Activated naive CD4-positive, alpha-beta T cell treated with anti-CD3 and anti-CD28 coated beads for 36 hours (primary cell): ENCODE data around the gene PCED1B. TPM values are rescaled to one million over a fixed set of nuclear protein-coding genes. Genes with fewer than 3 reads are reported as not detected.

Experiments used
- CTCF ChIA-PET: fragments of 350-600 bp; sonication (Branson Sonifier 250); formaldehyde crosslinking; loops from one replicate; lab custom pipeline; 2021; ENCODE audit warnings: antibody characterized with exemption; lab: Charles Lee
- DNase-seq: peaks from one replicate; pipeline ENCODE4 v3.0.0-alpha.2; 2020
- H3K27ac Mint-ChIP-seq: one replicate; pipeline ENCODE4 v1.8.0; 2021; ENCODE audit warnings: mild to moderate bottlenecking, mixed read lengths
- H3K27me3 Mint-ChIP-seq: one replicate; pipeline ENCODE4 v1.8.0; 2021; ENCODE audit warnings: low read depth, mixed read lengths
- H3K36me3 Mint-ChIP-seq: one replicate; pipeline ENCODE4 v1.8.0; 2021; ENCODE audit warnings: low read depth, mixed read lengths
- H3K4me1 Mint-ChIP-seq: one replicate; pipeline ENCODE4 v1.8.0; 2021; ENCODE audit warnings: low read depth, mixed read lengths
- H3K4me3 Mint-ChIP-seq: one replicate; pipeline ENCODE4 v1.8.0; 2021; ENCODE audit warnings: mild to moderate bottlenecking, moderate library complexity, mixed read lengths
- H3K9me3 Mint-ChIP-seq: one replicate; pipeline ENCODE4 v1.8.0; 2021; ENCODE audit warnings: mixed read lengths
- intact Hi-C: fragments of 100-400 bp; cut with micrococcal nuclease; formaldehyde crosslinking; loops from one replicate; pipeline ENCODE4 v1.15.1; 2023
- total RNA-seq, 2 experiments: library from RNA; stranded (reverse); gene quantifications; one replicate each; pipeline ENCODE4 v1.2.3, GENCODE V29; 2021

The PCED1B gene
- total RNA-seq, 2 experiments from 2014 or later = 138 to 143 TPM

- H3K27me3 Mint-ChIP-seq = no peaks in the 10 kb centered on the region
- no peak overlapping the region for H3K27ac Mint-ChIP-seq
- CTCF ChIA-PET = no interaction called here
- H3K4me1 Mint-ChIP-seq = peaks cover 30% of the 10 kb centered on the region
- peaks cover 3% of the 10 kb centered on the region for H3K9me3 Mint-ChIP-seq
- intact Hi-C loops = no loop called here
- no peak for DNase-seq
- H3K4me3 Mint-ChIP-seq = no peak overlapping the region
- no peaks in the 10 kb centered on the region for H3K36me3 Mint-ChIP-seq
These were observed 18.0 kb downstream of the PCED1B start for GRCh38 chr12:47097276-47097896.

DNA sequence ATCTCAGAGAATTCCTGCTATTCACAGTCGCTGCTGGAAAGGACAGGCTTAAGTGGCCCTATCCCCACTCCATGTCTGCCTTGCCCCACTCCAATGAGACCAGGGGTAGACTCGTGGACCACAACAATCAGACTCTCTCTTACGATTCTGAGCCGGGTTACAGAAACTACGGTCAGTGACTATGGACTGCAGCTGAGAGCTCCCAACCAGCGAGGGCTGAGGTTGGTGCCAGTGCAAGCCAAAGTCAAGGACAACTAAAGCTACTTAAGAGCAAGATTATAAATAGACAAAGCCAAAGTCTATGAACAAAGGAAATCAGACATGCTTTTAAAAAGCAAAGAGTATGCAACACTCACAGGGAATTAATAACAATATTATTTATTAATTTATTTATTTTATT lies 18.7 kb downstream of the PCED1B start:
- H3K4me3 Mint-ChIP-seq = no peak overlapping the region
- H3K9me3 Mint-ChIP-seq = peaks cover 3% of the 10 kb centered on the region
- H3K27me3 Mint-ChIP-seq = no peaks in the 10 kb centered on the region
- CTCF ChIA-PET = no interaction called here
- H3K27ac Mint-ChIP-seq = no peak overlapping the region
- intact Hi-C loops = no loop called here
- no peaks in the 10 kb centered on the region for H3K36me3 Mint-ChIP-seq
- DNase-seq = no peak
- H3K4me1 Mint-ChIP-seq = peaks cover 28% of the 10 kb centered on the region

DNA sequence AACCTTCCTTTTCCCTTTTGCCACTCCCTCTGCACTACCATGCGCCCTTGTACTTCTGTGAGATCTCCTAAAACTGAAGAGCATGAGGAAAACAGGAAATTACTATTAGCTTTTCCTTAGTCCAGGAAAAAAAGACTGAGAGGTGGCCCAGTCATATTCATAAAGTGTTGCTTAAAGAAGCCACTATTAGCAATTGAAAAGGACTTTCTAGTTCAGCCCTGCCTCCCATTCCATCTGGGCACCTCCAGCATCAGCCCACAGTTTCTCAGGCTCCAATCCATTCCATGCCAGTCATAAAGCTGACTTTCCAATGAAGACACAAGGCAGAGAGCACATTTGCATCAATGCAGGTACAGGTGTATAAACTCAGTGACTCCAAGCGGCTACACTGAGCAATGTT lies 20.2 kb downstream of the PCED1B start:
- CTCF ChIA-PET = no interaction called here
- DNase-seq = no peak
- intact Hi-C loops = no loop called here
- Mint-ChIP-seq H3K9me3 (peaks cover 3% of the 10 kb centered on the region), H3K27ac (no peak overlapping the region), H3K4me1 (peaks cover 13% of the 10 kb centered on the region), H3K36me3 (no peaks in the 10 kb centered on the region), H3K4me3 (no peak overlapping the region), H3K27me3 (no peaks in the 10 kb centered on the region)

GRCh38 chr12:47100160-47100559 lies 20.7 kb downstream of the PCED1B start:
- Mint-ChIP-seq H3K27ac (no peak overlapping the region), H3K4me1 (peaks cover 8% of the 10 kb centered on the region), H3K36me3 (peaks cover 1% of the 10 kb centered on the region), H3K27me3 (no peaks in the 10 kb centered on the region), H3K4me3 (no peak overlapping the region), H3K9me3 (peaks cover 3% of the 10 kb centered on the region)
- CTCF ChIA-PET = no interaction called here
- intact Hi-C loops = no loop called here
- no peak for DNase-seq

GRCh38 chr12:47102406-47102805 lies 23.0 kb downstream of the PCED1B start:
- Mint-ChIP-seq H3K27ac (no peak overlapping the region), H3K4me3 (no peak overlapping the region), H3K36me3 (peaks cover 7% of the 10 kb centered on the region), H3K27me3 (no peaks in the 10 kb centered on the region), H3K9me3 (no peaks in the 10 kb centered on the region), H3K4me1 (peaks cover 2% of the 10 kb centered on the region)
- intact Hi-C loops = no loop called here
- CTCF ChIA-PET = no interaction called here
- no peak for DNase-seq

- H3K9me3 Mint-ChIP-seq = no peaks in the 10 kb centered on the region
- H3K27ac Mint-ChIP-seq = no peak overlapping the region
- no peak for DNase-seq
- intact Hi-C loops = no loop called here
- CTCF ChIA-PET = interaction anchor here (1.0 kb wide), 1 partner anchor 24 kb away, joined by 3 read pairs; no protein-coding TSS in a partner anchor
- H3K4me1 Mint-ChIP-seq = peaks cover 2% of the 10 kb centered on the region
- no peak overlapping the region for H3K4me3 Mint-ChIP-seq
- H3K27me3 Mint-ChIP-seq = no peaks in the 10 kb centered on the region
- H3K36me3 Mint-ChIP-seq = peaks cover 7% of the 10 kb centered on the region
These were observed 23.6 kb downstream of the PCED1B start for GRCh38 chr12:47102845-47103651.

DNA sequence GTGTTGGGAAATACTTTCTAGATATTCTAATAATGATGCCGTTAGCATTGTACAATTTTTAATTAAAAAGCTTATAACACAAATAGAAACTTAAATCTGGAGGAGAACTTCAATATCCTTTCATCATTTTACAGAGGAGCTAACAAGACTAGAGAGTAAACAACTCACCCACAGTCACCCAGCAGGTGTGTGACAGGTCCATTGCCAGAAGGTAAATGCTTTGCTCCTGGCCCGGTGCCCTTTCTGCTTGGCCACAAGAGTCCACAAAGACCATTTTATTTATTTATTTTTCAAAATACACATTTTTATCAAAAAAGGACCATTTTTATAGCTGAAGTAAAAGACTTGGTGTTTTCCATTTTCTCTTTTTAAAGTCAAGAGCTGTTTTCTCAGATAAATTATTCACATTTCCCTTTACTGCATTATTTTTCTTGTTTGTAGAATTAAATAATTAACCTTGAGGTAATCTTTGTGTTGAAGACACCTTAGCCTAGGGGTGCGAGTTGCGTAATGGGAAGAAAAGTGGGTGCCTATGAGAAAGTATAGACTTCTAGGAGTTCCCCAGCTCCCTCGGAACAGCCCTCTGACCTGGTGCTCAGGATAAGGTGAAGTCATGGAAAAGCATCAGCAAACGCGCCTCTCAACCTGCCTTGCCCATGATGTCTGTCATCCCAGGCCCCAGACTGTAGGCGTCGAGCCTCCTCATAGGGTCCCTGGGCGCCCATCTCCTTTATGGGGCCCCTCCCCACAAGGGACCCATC lies 26.7 kb downstream of the PCED1B start:
- CTCF ChIA-PET = interaction anchor here (0.6 to 0.9 kb wide), 2 partner anchors 289 to 302 kb away, joined by 3 to 4 read pairs; no protein-coding TSS in a partner anchor
- no peak overlapping the region for H3K4me3 Mint-ChIP-seq
- no peaks in the 10 kb centered on the region for H3K27me3 Mint-ChIP-seq
- no peak overlapping the region for H3K27ac Mint-ChIP-seq
- H3K4me1 Mint-ChIP-seq = peaks cover 13% of the 10 kb centered on the region
- H3K9me3 Mint-ChIP-seq = no peaks in the 10 kb centered on the region
- H3K36me3 Mint-ChIP-seq = peaks cover 17% of the 10 kb centered on the region
- DNase-seq = no peak
- intact Hi-C loops = no loop called here

DNA sequence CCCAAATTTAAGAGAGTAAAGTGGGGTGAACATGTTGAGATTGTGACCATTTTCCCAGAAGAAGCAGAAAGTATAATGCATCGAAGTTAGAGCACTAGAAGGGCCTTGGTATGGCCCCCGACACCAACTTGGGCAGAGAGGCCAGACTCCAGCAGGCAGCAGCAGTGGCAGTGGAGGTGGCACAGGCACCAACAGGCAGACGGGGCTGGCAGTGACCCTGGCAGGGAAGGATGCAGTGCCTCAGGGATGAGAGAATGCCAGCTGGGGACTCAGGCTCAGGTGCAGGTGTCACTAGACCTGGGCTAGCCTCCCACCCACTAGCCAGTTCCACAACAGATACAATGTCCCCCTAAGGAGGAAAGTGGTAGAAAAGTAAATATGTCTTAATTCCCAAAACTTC lies 28.0 kb downstream of the PCED1B start:
- H3K4me1 Mint-ChIP-seq = peaks cover 26% of the 10 kb centered on the region
- no peaks in the 10 kb centered on the region for H3K9me3 Mint-ChIP-seq
- intact Hi-C loops = no loop called here
- H3K27ac Mint-ChIP-seq = no peak overlapping the region
- no peak for DNase-seq
- no peak overlapping the region for H3K4me3 Mint-ChIP-seq
- CTCF ChIA-PET = no interaction called here
- peaks cover 20% of the 10 kb centered on the region for H3K36me3 Mint-ChIP-seq
- H3K27me3 Mint-ChIP-seq = no peaks in the 10 kb centered on the region

- no peak overlapping the region for H3K27ac Mint-ChIP-seq
- CTCF ChIA-PET = no interaction called here
- H3K4me1 Mint-ChIP-seq = peaks cover 31% of the 10 kb centered on the region
- H3K9me3 Mint-ChIP-seq = no peaks in the 10 kb centered on the region
- peaks cover 20% of the 10 kb centered on the region for H3K36me3 Mint-ChIP-seq
- intact Hi-C loops = no loop called here
- no peak for DNase-seq
- no peak overlapping the region for H3K4me3 Mint-ChIP-seq
- no peaks in the 10 kb centered on the region for H3K27me3 Mint-ChIP-seq
These were observed 28.5 kb downstream of the PCED1B start for GRCh38 chr12:47107926-47108325.

GRCh38 chr12:47110011-47110541 lies 30.7 kb downstream of the PCED1B start:
- intact Hi-C loops = no loop called here
- Mint-ChIP-seq H3K4me1 (peaks cover 33% of the 10 kb centered on the region), H3K27me3 (no peaks in the 10 kb centered on the region), H3K36me3 (peaks cover 23% of the 10 kb centered on the region), H3K27ac (no peak overlapping the region), H3K4me3 (no peak overlapping the region), H3K9me3 (no peaks in the 10 kb centered on the region)
- no peak for DNase-seq
- CTCF ChIA-PET = interaction anchor here (0.8 kb wide), 1 partner anchor 16 kb away, joined by 4 read pairs; no protein-coding TSS in a partner anchor

- Mint-ChIP-seq H3K27me3 (no peaks in the 10 kb centered on the region), H3K36me3 (peaks cover 22% of the 10 kb centered on the region), H3K27ac (no peak overlapping the region), H3K4me1 (peaks cover 33% of the 10 kb centered on the region), H3K9me3 (no peaks in the 10 kb centered on the region), H3K4me3 (no peak overlapping the region)
- CTCF ChIA-PET = interaction anchor here (0.8 to 1.4 kb wide), 2 partner anchors 17 to 79 kb away, joined by 4 read pairs; no protein-coding TSS in a partner anchor
- DNase-seq = no peak
- intact Hi-C loops = no loop called here
These were observed 31.4 kb downstream of the PCED1B start for GRCh38 chr12:47110718-47111391.

- Mint-ChIP-seq H3K27me3 (no peaks in the 10 kb centered on the region), H3K4me3 (no peak overlapping the region), H3K4me1 (peaks cover 33% of the 10 kb centered on the region), H3K27ac (no peak overlapping the region), H3K9me3 (no peaks in the 10 kb centered on the region), H3K36me3 (peaks cover 26% of the 10 kb centered on the region)
- CTCF ChIA-PET = interaction anchor here (1.4 to 1.9 kb wide), 2 partner anchors 41 to 79 kb away, joined by 4 read pairs; no protein-coding TSS in a partner anchor
- DNase-seq = peak; percentile 41
- intact Hi-C loops = no loop called here
These were observed 32.0 kb downstream of the PCED1B start for GRCh38 chr12:47111392-47111778.
